ENCODE results near the gene KRT27.

- TF ChIP-seq EZH2 (IDR thresholded peaks at IDR 0.05; ENCODE audit: borderline replicate concordance, low read length) = no peak
- TF ChIP-seq CTCF (conservative IDR thresholded peaks at IDR 0.05 in 1 of 2, IDR thresholded peaks at IDR 0.05 in 1 of 2; ENCODE audit: extremely low read depth in 1 of 2, insufficient read depth in 1 of 2, low read depth in 1 of 2, low read length in 2 of 2) = no peak
Observed at GRCh38 chr17:40810494-40810893, 28.1 kb upstream of the KRT27 start.
